Dedifferentiated amniotic fluid mesenchymal stem cell (primary cell): Measurements from ENCODE around the gene NCKAP5.

Source experiments
- DNase-seq: peaks from one replicate; pipeline ENCODE4 v3.0.0-alpha.2; 2016; ENCODE audit errors: extremely low spot score

NCKAP5 gene

GRCh38 chr2:133574186-133574585 is 5.9 kb upstream of the NCKAP5 start:
- DNase-seq = no peak

GRCh38 chr2:133573491-133574162 is 5.4 kb upstream of the NCKAP5 start:
- no peak for DNase-seq

- DNase-seq = no peak
These were observed 3.0 kb upstream of the NCKAP5 start for GRCh38 chr2:133571249-133571648.

- no peak for DNase-seq
These were observed 2.3 kb upstream of the NCKAP5 start for GRCh38 chr2:133570542-133570941.

- DNase-seq = no peak
These were observed 1.1 kb upstream of the NCKAP5 start for GRCh38 chr2:133569286-133569830.

- no peak for DNase-seq
These were observed 335 bp upstream of the NCKAP5 start for GRCh38 chr2:133568598-133568997.

GRCh38 chr2:133562558-133562957 is 5.7 kb downstream of the NCKAP5 start:
- no peak for DNase-seq

GRCh38 chr2:133561045-133561852 is 7.0 kb downstream of the NCKAP5 start:
- DNase-seq = peak; percentile 74

GRCh38 chr2:133557614-133558013 is 10.6 kb downstream of the NCKAP5 start:
- no peak for DNase-seq

GRCh38 chr2:133553838-133554408 is 14.3 kb downstream of the NCKAP5 start:
- DNase-seq = no peak

- no peak for DNase-seq
These were observed 15.0 kb downstream of the NCKAP5 start for GRCh38 chr2:133553251-133553650.

- DNase-seq = no peak
These were observed 15.4 kb downstream of the NCKAP5 start for GRCh38 chr2:133552821-133553220.

GRCh38 chr2:133541797-133542196 is 26.5 kb downstream of the NCKAP5 start:
- DNase-seq = no peak

GRCh38 chr2:133541376-133541775 is 26.9 kb downstream of the NCKAP5 start:
- no peak for DNase-seq

GRCh38 chr2:133532919-133533318 is 35.3 kb downstream of the NCKAP5 start:
- no peak for DNase-seq

- DNase-seq = no peak
These were observed 36.9 kb downstream of the NCKAP5 start for GRCh38 chr2:133531382-133531781.

- no peak for DNase-seq
These were observed 37.6 kb downstream of the NCKAP5 start for GRCh38 chr2:133530645-133531044.

- DNase-seq = no peak
These were observed 41.5 kb downstream of the NCKAP5 start for GRCh38 chr2:133526530-133527300.

GRCh38 chr2:133525613-133526529 is 42.4 kb downstream of the NCKAP5 start:
- DNase-seq = no peak

- DNase-seq = no peak
These were observed 43.2 kb downstream of the NCKAP5 start for GRCh38 chr2:133525090-133525489.

- no peak for DNase-seq
These were observed 44.9 kb downstream of the NCKAP5 start for GRCh38 chr2:133523406-133523805.
